Measurements from ENCODE around the gene LNX1. TPM values are rescaled to one million over a fixed set of nuclear protein-coding genes. Genes with fewer than 3 reads are reported as not detected.

The LNX1 gene
- total and polyA plus RNA-seq, 12 donors = 1.2 to 8.9 (median 3.7) TPM

- intact Hi-C loops (cut with DNase I) = no loop called here
- Histone ChIP-seq H3K27ac (no peak overlapping the region), H3K36me3 (replicated peaks in 1 of 2) (no peaks in the 10 kb centered on the region), H3K4me3 (no peak overlapping the region), H3K27me3 (no peaks in the 10 kb centered on the region), H3K4me1 (replicated peaks in 1 of 2) (peaks cover 24 to 31% of the 10 kb centered on the region in 2 donors), H3K9me3 (replicated peaks in 1 of 3) (no peaks in the 10 kb centered on the region)
- no peak for DNase-seq
- TF ChIP-seq, protein P1, sequence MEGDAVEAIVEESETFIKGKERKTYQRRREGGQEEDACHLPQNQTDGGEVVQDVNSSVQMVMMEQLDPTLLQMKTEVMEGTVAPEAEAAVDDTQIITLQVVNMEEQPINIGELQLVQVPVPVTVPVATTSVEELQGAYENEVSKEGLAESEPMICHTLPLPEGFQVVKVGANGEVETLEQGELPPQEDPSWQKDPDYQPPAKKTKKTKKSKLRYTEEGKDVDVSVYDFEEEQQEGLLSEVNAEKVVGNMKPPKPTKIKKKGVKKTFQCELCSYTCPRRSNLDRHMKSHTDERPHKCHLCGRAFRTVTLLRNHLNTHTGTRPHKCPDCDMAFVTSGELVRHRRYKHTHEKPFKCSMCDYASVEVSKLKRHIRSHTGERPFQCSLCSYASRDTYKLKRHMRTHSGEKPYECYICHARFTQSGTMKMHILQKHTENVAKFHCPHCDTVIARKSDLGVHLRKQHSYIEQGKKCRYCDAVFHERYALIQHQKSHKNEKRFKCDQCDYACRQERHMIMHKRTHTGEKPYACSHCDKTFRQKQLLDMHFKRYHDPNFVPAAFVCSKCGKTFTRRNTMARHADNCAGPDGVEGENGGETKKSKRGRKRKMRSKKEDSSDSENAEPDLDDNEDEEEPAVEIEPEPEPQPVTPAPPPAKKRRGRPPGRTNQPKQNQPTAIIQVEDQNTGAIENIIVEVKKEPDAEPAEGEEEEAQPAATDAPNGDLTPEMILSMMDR (IDR thresholded peaks at IDR 0.05) = no peak
- TF ChIP-seq POLR2A (IDR thresholded peaks at IDR 0.05) = no peak
Measured at GRCh38 chr4:53543561-53543960, 47.7 kb downstream of the LNX1 start.

- intact Hi-C loops (cut with DNase I) = no loop called here
- Histone ChIP-seq H3K9me3 (replicated peaks in 1 of 3) (no peaks in the 10 kb centered on the region), H3K27me3 (no peaks in the 10 kb centered on the region), H3K27ac (peak overlapping the region; percentile 12 to 75 (median 69)), H3K36me3 (replicated peaks in 1 of 2) (no peaks in the 10 kb centered on the region), H3K4me3 (no peak overlapping the region), H3K4me1 (replicated peaks in 1 of 2) (peaks cover 24 to 31% of the 10 kb centered on the region in 2 donors)
- TF ChIP-seq POLR2A (IDR thresholded peaks at IDR 0.05) = no peak
- TF ChIP-seq, protein P1 (IDR thresholded peaks at IDR 0.05) = no peak
- WGBS, 4 donors = 4 to 21% (median 15%) methylated on average over 2 of the region's 2 CpGs
- DNase-seq = peak; percentile 26 to 61 (median 41)
Measured at GRCh38 chr4:53541577-53542206, 49.6 kb downstream of the LNX1 start.

DNA sequence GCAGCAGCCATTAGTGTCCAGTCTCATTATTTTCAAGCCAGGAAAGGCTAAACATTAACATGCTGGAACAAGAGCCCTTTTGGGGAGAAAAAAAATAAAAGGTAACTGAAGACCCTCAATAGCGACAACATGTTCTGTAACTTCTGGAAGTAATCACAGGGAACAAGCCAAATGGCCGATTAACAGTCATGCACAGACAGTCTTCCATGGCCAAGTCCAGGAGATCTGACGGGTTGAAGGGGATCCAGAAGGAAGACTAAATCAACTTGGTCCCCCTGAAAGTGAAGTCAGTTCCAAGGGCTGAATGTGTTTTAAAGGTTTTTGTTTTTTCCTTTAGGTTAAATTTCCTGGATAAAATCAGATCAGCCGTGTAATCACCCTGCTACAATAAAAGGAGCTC lies 52.5 kb downstream of the LNX1 start:
- TF ChIP-seq POLR2A (IDR thresholded peaks at IDR 0.05) = no peak
- TF ChIP-seq, protein P1 (IDR thresholded peaks at IDR 0.05) = no peak
- no peak overlapping the region for H3K4me3 ChIP-seq
- H3K4me1 ChIP-seq (replicated peaks in 1 of 2) = peaks cover 24 to 31% of the 10 kb centered on the region in 2 donors
- H3K36me3 ChIP-seq (replicated peaks in 1 of 2) = no peaks in the 10 kb centered on the region
- WGBS, 4 donors = 86 to 93% (median 88%) methylated on average over 4 of the region's 4 CpGs
- no peaks in the 10 kb centered on the region for H3K9me3 ChIP-seq (replicated peaks in 1 of 3)
- H3K27ac ChIP-seq = no peak overlapping the region
- H3K27me3 ChIP-seq = no peaks in the 10 kb centered on the region
- no peak for DNase-seq
- intact Hi-C loops (cut with DNase I) = no loop called here

GRCh38 chr4:53537606-53538005 lies 53.7 kb downstream of the LNX1 start:
- no peaks in the 10 kb centered on the region for H3K36me3 ChIP-seq (replicated peaks in 1 of 2)
- H3K27ac ChIP-seq = no peak overlapping the region
- TF ChIP-seq, protein P1 (IDR thresholded peaks at IDR 0.05) = no peak
- TF ChIP-seq POLR2A (IDR thresholded peaks at IDR 0.05) = no peak
- 48 to 57% (median 55%) methylated on average over 3 of the region's 3 CpGs for WGBS, 4 donors
- intact Hi-C loops (cut with DNase I) = no loop called here
- peaks cover 22 to 24% of the 10 kb centered on the region in 2 donors for H3K4me1 ChIP-seq (replicated peaks in 1 of 2)
- H3K27me3 ChIP-seq = no peaks in the 10 kb centered on the region
- H3K9me3 ChIP-seq (replicated peaks in 1 of 3) = no peaks in the 10 kb centered on the region
- peak in 2 of 7 donors; percentile 30 to 61 for DNase-seq
- H3K4me3 ChIP-seq = no peak overlapping the region
